Osteoblast (primary cell): Measurements from ENCODE around the gene ULK2. TPM values are rescaled to one million over a fixed set of nuclear protein-coding genes. Genes with fewer than 3 reads are reported as not detected.
"Not testable (repeated sequence)": the region's sequence is repeated elsewhere in the genome, so short reads cannot be mapped to it uniquely, and the experiment has no call there.

Source experiments
- DNase-seq: peaks from one replicate; pipeline ENCODE4 v3.0.0; 2011; ENCODE audit warnings: low spot score, mixed read lengths; ENCODE audit not compliant: insufficient read length; ENCODE audit errors: missing footprints
- H2AFZ ChIP-seq: 2 replicates; pipeline ENCODE4 v1.6.0; 2011; ENCODE audit warnings: mild to moderate bottlenecking, low read length
- H3K27ac ChIP-seq: 2 replicates; pipeline ENCODE4 v1.5.1; 2011; ENCODE audit warnings: mild to moderate bottlenecking, low read depth, low read length, moderate library complexity
- H3K27me3 ChIP-seq: 2 replicates; pipeline ENCODE4 v1.6.0; 2012; ENCODE audit warnings: mild to moderate bottlenecking, control low read depth, inconsistent platforms, low read length, moderate library complexity; ENCODE audit not compliant: insufficient read depth
- H3K36me3 ChIP-seq: 2 replicates; pipeline ENCODE4 v1.5.1; 2011; ENCODE audit warnings: mild to moderate bottlenecking, low read length, control low read depth, moderate library complexity; ENCODE audit not compliant: insufficient read depth
- H3K4me1 ChIP-seq: 2 replicates; pipeline ENCODE4 v1.5.1; 2011; ENCODE audit warnings: mild to moderate bottlenecking, low read length, control low read depth, moderate library complexity; ENCODE audit not compliant: insufficient read depth
- H3K4me2 ChIP-seq: 2 replicates; pipeline ENCODE4 v1.6.0; 2011; ENCODE audit warnings: mild to moderate bottlenecking, low read length; ENCODE audit not compliant: insufficient read depth
- H3K4me3 ChIP-seq: fragments of 200-600 bp; sonication (generic); 3 replicates; pipeline ENCODE4 v1.5.1; 2012; ENCODE audit warnings: mild to moderate bottlenecking, low read length, inconsistent platforms; ENCODE audit not compliant: insufficient read depth
- H3K79me2 ChIP-seq: 2 replicates; pipeline ENCODE4 v1.6.0; 2012; ENCODE audit warnings: mild to moderate bottlenecking, low read length, control low read depth, inconsistent platforms; ENCODE audit not compliant: insufficient read depth
- H3K9me3 ChIP-seq: 2 replicates; pipeline ENCODE4 v1.5.1; 2011; ENCODE audit warnings: low read depth, low read length, control low read depth
- H4K20me1 ChIP-seq: 2 replicates; pipeline ENCODE4 v1.6.0; 2012; ENCODE audit warnings: mild to moderate bottlenecking, low read length, control low read depth; ENCODE audit not compliant: insufficient read depth
- total RNA-seq: library from RNA; depleted of rRNA; stranded (reverse); fragments of >200 nt; gene quantifications from 2 replicates; pipeline ENCODE4 v1.2.3, GENCODE V29; 2012
- TF ChIP-seq, protein P1 (sequence below): IDR thresholded peaks from 2 replicates; pipeline ENCODE4 v1.5.1; 2011; ENCODE audit warnings: mild to moderate bottlenecking, low read depth, low read length, moderate library complexity; ENCODE audit errors: extremely low read depth

ULK2 gene
- total RNA-seq, 1 donor, result 27.5 TPM

DNA sequence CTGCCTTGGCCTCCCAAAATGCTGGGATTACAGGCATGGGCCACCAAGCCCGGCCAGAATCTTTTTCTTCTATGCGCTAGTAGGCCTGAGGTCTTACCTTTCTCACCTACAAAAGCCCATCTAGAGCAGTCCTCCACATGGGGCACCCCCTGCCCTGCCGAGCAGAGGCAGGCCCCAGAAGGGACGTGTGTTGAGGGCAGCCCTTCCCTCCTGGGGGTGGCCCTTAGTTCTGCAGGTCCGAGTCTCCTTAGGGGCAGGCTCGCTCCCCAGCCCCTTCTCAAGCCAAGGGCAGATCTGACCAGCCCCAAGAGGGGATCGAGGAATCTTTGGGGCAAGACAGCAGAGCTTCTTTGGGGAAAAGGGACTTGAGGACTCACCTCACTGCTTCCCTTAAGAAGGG, 101.7 kb downstream of the ULK2 start:
- H3K27ac ChIP-seq, result no peak overlapping the region
- H3K4me3 ChIP-seq, result no peak overlapping the region
- no peak for DNase-seq
- TF ChIP-seq, protein P1, sequence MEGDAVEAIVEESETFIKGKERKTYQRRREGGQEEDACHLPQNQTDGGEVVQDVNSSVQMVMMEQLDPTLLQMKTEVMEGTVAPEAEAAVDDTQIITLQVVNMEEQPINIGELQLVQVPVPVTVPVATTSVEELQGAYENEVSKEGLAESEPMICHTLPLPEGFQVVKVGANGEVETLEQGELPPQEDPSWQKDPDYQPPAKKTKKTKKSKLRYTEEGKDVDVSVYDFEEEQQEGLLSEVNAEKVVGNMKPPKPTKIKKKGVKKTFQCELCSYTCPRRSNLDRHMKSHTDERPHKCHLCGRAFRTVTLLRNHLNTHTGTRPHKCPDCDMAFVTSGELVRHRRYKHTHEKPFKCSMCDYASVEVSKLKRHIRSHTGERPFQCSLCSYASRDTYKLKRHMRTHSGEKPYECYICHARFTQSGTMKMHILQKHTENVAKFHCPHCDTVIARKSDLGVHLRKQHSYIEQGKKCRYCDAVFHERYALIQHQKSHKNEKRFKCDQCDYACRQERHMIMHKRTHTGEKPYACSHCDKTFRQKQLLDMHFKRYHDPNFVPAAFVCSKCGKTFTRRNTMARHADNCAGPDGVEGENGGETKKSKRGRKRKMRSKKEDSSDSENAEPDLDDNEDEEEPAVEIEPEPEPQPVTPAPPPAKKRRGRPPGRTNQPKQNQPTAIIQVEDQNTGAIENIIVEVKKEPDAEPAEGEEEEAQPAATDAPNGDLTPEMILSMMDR, result no peak
- H3K9me3 ChIP-seq, result no peaks in the 10 kb centered on the region
- H3K27me3 ChIP-seq, result no peaks in the 10 kb centered on the region
- H3K4me2 ChIP-seq, result no peak overlapping the region
- H3K4me1 ChIP-seq, result peaks cover 16% of the 10 kb centered on the region
- H3K79me2 ChIP-seq, result no peaks in the 10 kb centered on the region
- H3K36me3 ChIP-seq, result no peaks in the 10 kb centered on the region
- no peak overlapping the region for H2AFZ ChIP-seq
- H4K20me1 ChIP-seq, result no peaks in the 10 kb centered on the region

DNA sequence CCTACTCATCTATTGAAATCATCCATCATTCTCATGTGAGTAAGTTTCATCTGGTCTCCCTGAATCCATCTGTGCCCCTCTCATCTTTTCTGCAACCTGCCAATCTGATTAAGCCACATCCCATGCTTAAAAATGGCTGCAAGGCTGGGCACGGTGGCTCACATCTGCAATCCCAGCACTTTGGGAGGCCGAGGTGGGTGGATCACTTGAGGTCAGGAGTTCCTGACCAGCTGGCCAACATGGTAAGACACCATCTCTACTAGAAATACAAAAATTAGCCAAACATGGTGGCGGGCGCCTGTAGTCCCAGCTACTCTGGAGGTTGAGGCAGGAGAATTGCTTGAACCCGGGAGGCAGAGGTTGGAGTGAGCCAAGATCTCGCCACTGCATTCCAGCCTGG, 103.7 kb downstream of the ULK2 start:
- not testable (repeated sequence) for H4K20me1 ChIP-seq, H3K4me2 ChIP-seq, H3K79me2 ChIP-seq, H3K36me3 ChIP-seq, DNase-seq, H3K27me3 ChIP-seq, H3K4me1 ChIP-seq, H2AFZ ChIP-seq, H3K9me3 ChIP-seq, H3K27ac ChIP-seq, H3K4me3 ChIP-seq

GRCh38 chr17:19763416-19763815, 104.3 kb downstream of the ULK2 start:
- H4K20me1 ChIP-seq, result no peaks in the 10 kb centered on the region
- peaks cover 4% of the 10 kb centered on the region for H3K4me1 ChIP-seq
- TF ChIP-seq, protein P1, result no peak
- H3K4me2 ChIP-seq, result no peak overlapping the region
- no peaks in the 10 kb centered on the region for H3K9me3 ChIP-seq
- H3K79me2 ChIP-seq, result no peaks in the 10 kb centered on the region
- no peak overlapping the region for H3K27ac ChIP-seq
- DNase-seq, result no peak
- H3K4me3 ChIP-seq, result no peak overlapping the region
- H2AFZ ChIP-seq, result no peak overlapping the region
- no peaks in the 10 kb centered on the region for H3K36me3 ChIP-seq
- no peaks in the 10 kb centered on the region for H3K27me3 ChIP-seq

GRCh38 chr17:19762515-19762961, 105.2 kb downstream of the ULK2 start:
- no peaks in the 10 kb centered on the region for H3K27me3 ChIP-seq
- peaks cover 4% of the 10 kb centered on the region for H3K4me1 ChIP-seq
- no peaks in the 10 kb centered on the region for H3K9me3 ChIP-seq
- peak overlapping the region; percentile 92 for H2AFZ ChIP-seq
- H3K36me3 ChIP-seq, result no peaks in the 10 kb centered on the region
- H4K20me1 ChIP-seq, result no peaks in the 10 kb centered on the region
- peak; percentile 97 for DNase-seq
- TF ChIP-seq, protein P1, result peak; percentile 88
- H3K79me2 ChIP-seq, result no peaks in the 10 kb centered on the region
- peak overlapping the region; percentile 67 for H3K4me2 ChIP-seq
- H3K27ac ChIP-seq, result no peak overlapping the region
- peak overlapping the region; percentile 25 for H3K4me3 ChIP-seq
